Measurements from ENCODE around the gene SYMPK.
"Not testable (repeated sequence)": the region's sequence is repeated elsewhere in the genome, so short reads cannot be mapped to it uniquely, and the experiment has no call there.

The SYMPK gene

DNA sequence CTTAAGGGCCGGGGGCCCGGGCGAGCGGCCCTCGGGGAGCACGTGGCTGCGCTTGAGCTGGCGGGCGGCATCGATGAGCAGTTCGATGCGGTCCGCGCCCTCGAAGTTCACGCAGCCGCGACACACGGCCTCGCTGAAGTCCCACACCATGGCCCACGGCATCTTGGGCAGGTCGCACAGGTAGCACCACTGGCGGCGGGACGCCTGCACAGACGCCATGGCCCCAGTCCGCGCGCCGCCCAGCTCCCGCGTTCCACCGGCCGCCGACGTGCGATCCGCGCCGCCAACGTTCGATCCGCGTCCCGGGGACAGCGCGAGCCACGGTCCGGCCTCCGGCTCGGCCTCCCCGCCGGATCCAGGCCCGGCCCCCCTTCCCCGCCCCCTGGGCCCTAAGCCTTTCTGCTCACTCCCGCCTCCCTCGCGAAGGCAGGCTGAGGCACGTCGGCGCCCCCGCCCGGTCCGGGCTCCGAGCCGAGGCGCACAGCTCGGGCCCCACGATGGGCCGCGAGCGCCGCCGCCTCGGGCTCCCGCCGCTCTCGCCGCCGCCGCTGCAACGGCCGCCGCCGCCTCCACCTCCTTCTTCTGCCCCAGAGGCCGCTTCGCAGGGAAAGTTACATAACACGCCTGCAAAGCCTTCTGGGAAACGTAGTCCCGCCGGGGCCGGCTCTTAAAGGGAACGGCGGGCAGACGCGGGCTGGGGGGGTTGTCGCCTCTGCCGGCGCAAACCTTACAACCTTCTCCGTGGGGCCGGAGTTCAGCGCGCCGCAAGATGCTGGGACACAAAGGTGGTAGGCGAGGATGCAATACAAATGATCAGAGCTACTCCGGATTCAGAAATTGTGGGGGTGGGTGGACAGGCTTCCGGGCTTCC, 22.8 kb upstream of the SYMPK start, which contains the start of gene IRF2BP1:
TSS of gene IRF2BP1 (minus strand) at position 586 of the 871 bp plus-strand sequence. CDS start at position 219, 367 bp downstream.
- DNase-seq, result peak; percentile 87

DNA sequence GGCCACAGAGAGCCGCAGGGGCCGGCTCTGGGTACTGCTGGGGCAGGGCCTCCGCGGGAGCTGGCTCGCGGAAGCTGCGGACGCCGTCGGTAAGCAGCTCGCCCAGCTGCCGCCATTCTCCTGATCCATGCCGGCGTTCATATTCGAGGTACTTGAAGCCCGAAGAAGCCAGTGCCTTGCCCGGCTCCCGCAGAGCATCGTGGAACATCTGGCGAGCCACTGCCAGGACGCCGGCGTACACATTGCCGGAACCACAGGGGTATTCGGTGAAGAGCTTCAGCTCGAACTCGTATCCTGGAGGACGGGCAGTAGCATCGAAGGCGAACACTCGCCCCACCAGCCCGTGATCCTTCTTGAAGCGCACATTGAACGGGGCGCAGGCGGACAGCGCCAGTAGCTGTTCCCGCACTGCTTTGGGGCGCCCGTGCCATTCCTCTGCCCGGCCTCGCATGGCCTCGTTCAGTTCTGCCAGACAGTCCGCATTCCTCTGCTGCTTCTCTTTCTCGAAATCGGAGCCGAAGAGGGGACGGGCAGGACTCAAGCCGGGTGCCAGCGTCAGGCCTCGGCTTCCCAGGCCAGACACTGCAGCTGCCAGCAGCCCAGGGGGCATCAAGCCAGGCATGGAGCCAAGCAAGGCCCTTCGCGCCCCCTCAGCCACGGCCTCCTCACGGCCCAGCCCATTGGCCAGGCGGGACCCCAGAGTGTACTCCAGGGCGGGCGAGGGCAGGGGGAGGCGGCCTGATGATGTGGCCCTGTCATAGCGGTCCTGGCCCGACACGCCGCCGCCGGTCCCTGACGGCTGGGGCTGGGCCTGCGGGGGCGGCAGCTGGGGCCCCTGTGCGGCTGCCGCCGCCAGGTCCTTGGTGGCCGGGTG, 22.0 kb upstream of the SYMPK start:
- no peak for DNase-seq

- no peak for DNase-seq
These were observed 21.1 kb upstream of the SYMPK start for GRCh38 chr19:45883881-45884681.

DNA sequence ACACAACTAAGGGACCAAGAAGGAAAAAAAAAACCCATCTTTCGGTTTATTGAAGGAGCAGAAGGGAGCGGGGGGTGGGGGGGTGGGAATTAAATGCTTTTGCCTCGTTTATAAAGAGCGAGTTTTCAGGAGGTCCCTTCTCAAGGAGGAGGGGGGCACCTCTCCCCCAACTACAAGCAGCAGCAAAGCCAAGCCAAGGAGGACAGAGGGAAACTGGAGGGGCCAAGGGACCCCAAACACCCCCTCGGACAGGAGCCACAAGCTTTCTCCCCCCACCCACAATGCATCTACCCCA, 20.6 kb upstream of the SYMPK start:
- DNase-seq, result no peak

GRCh38 chr19:45882652-45883585, 20.0 kb upstream of the SYMPK start:
- DNase-seq, result peak; percentile 43

- no peak for DNase-seq
These were observed 19.1 kb upstream of the SYMPK start for GRCh38 chr19:45881909-45882528.

GRCh38 chr19:45881082-45881908, 18.3 kb upstream of the SYMPK start:
- DNase-seq, result no peak

GRCh38 chr19:45879971-45880370, 17.0 kb upstream of the SYMPK start:
- DNase-seq, result no peak

DNA sequence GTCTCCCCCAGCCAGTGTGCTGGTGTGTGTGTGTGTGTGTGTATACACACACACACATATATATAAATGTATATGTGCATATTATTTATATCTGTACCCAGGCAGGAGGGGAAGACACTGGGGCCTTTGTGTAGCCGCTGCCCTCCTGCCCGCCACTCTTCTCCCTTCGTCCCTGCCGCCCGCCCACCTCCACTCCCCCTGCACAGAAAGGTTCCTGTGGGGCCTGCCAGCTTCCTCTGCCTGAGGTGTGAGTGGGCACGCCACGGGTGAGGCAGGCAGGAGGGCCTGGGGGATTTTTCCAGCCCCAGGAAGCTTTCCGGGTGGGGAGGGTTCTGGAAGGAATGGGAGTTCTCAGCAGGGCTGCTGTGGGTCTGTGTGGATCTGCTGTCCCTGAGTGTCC, 16.1 kb upstream of the SYMPK start:
- DNase-seq, result no peak

DNA sequence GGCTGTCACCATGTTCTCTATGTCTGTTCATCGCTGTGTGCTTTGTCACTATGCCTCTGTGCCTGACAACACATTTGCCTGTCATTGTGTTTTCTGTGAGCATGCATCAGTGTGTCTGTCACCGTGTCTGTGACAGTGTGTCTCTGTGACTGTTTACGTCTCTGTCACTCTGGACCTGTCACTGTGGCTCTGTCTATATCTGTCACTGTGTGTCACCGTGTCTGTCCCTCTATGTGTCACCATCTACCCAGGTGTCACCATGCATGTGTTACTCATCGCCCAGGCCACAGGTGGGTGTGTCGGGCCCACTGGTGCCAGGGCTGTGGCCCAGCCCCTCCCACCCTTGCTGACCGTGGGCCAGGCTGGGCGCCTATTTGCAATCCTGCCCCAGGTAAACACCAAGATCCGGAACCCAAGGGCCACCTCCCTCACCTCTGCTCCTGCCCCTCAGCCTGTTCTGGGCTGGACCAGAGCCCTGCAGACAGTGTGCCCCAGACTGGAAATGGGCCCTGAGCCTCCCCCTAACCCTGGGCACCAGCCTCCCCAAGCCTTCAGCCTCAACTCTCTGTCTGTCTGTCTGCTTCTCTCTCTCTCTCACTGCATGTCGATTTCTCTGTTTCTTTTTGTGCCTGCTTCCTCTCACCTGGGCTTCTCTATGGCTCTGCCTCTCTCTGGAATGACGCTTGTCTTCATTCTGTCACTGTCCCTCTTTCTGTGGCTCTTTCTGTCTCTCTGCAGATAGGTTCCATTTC, 15.3 kb upstream of the SYMPK start:
- DNase-seq, result no peak

DNA sequence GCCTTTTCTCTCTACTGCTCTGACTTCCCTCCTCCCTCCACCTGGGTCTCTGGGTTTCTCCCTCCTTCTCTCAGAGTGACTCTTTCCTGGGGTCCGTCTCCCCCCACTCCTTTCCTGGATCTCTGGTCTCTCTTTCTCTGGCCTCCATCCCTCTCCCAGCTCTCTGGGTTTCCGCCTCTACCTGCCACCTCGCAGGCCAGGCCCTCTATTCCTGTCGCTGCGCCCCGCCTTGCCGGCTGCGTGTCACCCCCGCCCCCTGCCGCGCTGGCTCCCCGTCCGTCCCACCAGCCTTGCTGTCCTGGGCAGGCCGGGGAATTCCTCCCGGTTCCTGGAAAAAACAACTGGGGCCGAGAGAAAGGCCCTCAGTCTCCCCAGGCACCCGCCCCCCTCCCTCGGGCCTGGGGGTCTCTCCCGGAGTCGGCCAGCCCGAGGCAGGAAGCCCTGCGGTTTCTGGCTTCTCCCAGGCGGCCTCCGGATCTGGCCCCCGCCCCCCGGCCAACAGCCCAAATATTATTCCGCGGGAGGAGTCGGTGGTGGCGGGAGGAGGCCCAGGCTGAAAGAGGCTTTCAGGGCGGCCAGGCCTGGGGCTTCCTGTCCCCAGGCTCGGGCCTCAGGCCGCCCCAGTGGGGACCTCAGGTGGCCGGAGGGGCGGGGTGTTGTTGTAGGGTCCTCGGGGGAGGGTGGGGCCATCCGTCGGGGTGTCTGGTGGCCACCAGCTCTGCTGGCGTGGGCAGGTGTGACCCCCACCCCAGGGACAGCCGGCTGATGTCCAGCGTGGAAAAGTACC, 13.7 kb upstream of the SYMPK start:
- DNase-seq, result no peak

DNA sequence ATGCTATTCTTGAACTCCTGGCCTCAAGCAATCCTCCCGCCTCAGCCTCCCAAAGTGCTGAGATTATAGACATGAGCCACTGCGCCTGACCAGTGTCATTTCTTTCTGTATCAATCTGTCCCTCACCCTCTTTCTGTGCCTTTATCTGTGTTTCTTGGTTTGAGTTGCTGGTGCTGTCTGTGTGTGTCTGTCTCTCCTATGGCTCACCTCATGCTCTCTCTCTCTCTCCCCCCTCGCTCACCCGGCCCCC, 13.1 kb upstream of the SYMPK start:
- no peak for DNase-seq

DNA sequence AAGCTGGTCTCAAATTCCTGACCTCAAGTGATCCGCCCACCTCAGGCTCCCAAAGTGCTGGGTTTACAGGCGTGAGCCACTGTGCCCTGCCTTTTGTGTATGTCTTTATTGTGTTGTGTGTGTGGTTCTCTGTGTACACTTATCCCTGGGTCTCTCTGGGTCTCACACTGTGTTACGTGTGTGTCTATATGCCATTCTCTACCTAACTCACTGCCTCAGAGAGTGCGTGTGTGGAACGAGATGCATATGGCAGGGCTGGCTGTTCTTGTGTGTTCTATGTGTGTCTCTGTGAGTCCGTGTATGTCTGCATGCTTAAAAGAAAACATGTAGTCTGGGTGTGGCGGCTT, 11.6 kb upstream of the SYMPK start:
- DNase-seq, result no peak

DNA sequence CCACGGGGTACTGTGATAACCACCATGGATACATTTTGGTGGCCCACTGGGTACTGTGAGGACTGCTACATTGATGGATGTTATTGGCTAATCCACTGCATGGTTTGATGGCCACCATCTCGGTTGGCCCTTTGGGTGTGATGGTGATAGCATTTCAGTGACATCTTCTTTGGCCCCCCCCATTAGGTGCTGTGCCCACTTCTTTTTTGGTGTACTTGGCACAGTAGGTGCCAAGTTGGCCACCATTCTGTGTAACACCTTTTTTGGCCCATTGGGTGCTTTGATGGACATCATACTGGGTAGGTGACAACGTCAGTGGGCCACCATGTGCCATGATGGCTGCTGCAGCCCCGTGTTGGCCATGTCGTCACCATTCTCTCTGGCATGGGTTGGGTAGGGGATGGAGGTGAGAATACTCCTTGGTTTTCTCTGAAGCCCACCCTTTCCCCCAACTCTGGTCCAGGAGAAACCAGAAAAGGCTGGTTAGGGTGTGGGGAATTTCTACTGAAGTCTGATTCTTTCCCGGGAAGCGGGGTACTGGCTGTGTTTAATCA, 10.3 kb upstream of the SYMPK start:
- DNase-seq, result no peak

DNA sequence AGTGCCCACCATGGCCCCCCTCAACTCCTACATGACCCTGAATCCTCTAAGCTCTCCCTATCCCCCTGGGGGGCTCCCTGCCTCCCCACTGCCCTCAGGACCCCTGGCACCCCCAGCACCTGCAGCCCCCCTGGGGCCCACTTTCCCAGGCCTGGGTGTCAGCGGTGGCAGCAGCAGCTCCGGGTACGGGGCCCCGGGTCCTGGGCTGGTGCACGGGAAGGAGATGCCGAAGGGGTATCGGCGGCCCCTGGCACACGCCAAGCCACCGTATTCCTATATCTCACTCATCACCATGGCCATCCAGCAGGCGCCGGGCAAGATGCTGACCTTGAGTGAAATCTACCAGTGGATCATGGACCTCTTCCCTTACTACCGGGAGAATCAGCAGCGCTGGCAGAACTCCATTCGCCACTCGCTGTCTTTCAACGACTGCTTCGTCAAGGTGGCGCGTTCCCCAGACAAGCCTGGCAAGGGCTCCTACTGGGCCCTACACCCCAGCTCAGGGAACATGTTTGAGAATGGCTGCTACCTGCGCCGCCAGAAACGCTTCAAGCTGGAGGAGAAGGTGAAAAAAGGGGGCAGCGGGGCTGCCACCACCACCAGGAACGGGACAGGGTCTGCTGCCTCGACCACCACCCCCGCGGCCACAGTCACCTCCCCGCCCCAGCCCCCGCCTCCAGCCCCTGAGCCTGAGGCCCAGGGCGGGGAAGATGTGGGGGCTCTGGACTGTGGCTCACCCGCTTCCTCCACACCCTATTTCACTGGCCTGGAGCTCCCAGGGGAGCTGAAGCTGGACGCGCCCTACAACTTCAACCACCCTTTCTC, 9.4 kb upstream of the SYMPK start:
- no peak for DNase-seq

- no peak for DNase-seq
These were observed 7.9 kb upstream of the SYMPK start for GRCh38 chr19:45870798-45871197.

DNA sequence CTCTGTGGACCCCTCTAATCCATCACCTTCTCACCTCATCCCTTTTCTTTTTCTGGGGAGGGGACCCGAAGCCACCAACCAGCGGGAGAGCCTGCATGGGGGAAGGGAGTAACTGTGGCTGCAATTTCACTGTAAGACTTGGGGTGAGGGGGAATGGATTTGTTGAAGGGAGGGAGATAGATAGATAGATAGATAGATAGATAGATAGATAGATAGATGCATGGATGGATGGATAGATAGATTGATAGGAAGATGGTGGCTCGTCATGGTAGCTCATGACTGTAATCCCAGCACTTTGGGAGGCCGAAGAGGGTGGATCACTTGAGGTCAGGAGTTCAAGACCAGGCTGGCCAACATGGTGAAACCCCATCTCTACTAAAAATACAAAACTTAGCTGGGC, 4.3 kb upstream of the SYMPK start:
- DNase-seq, result not testable (repeated sequence)

All from GF-D8 (cell line).